HG02840 (cell line): ENCODE measurements around the gene PRR5L.

Experiments used
- ATAC-seq: cut with Tn5 transposase; IDR thresholded peaks from one replicate; pipeline ENCODE4 v1.9.1; 2021; ENCODE audit warnings: mild to moderate bottlenecking, moderate library complexity, moderate number of reproducible peaks; ENCODE audit not compliant: unreplicated experiment, low FRiP score

PRR5L gene

DNA sequence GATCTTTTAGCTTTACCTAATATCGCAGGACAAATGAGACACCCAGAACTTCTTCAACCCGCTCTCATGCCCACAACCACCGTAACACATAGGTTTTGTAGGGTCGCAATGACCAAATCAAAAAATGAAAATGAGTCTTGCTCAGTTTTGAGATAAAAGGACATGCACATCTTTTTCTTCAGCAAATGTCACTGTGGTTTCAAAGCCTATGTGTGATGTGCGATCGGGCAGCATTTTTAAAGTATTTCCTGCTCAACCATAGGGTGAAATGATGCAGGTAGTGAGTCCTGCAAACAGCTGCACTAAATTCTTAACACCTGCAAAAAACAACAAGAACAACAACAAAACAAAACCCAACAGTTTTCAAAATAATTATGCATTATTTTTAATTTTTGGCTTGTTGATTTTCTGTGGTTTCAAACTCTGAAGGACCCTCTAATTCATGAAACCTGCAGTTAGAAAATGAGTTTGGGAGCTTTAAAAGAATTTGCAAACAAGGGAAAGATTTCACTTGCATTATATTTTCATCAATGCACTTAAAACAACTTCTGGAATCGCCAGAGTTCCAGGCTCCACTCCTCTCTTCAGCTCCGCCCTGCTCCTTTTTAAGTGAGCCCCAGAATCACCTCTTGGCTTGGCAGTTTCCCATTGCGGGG is 79.4 kb downstream of the PRR5L start:
- no peak for ATAC-seq

DNA sequence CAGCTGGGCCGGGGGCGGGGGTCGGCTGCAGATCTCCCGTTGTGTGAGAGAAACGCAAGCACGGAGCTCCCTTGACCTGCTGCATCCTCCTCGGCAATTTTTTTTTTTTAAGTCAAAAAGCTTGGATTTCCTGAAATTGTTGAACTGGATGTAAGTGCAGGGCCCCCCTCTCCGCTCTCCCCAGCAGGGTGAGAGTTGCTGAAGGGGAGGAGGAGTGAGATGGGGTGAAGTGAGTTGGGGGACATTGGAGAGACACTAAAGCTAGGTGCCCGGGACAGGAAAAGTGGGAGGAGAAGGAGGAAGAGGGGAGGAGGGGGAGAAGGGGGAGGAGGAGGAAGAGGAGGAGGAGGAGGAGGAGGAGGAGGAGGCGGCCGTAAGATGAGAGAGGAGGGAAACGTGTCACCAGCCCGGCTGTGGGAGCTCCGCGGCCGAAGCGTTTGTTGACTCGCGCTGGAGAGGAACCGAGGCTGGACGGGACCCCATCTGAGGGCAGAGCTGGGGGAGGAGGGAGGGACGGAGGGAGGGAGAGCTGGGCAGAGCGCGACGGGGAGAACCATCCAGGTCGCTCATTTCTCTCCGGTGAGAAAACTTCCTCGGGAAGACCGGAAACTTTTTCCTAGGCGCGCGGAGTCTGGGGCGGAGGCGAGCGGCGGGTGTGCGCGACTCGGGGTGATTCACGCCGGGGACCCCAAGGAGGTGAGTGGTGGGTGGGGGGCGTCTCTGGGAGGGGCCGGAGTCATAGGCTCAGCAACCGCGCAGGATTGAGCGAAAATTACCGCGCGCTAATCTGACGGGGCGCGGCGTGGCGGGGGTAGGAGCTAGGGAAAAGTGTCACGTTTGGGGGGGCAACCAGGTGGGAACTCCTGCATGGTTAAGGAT is 80.2 kb downstream of the PRR5L start:
- no peak for ATAC-seq

DNA sequence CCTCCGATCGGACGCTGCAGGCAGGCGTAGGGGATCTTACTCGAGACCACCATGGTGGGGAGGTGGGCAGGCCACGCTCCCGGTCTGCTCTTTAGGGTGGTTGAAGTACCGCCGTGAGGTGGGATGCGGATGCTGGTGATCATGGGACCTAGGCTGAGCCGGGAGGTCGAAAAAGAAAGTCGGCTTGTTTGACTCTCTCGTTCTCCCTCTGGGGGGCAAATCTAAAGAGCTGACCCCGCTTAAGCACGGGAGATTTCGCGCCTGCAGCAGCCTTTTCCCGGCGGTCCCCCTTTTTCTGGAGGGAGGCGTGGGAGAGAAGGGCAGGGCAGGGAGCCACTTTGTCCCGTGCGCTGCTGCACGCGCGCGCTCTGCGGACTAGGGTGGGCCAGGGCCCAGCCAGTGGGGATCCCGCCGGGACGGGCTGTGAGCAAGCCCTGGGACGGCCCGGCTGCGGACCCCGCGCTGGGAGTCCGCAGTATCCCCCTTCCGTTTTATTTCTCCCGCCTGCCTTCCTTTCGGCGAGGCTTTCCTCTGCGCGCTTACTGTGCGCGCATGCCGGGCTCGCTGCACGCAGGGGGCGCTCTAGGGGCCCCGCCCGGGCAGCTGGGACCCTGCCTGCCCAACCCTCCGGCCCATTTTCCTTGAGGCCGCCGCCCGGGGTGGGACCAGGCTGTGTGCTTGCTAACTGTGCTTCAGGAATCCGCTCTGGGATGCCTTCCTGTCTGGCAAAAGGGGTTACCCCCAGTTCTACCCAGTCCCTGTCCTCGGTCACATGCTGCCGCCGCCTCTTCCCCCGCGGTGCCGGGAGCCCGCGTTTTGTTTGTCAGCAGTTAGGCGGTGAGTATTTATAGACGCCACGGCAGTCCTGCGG is 81.0 kb downstream of the PRR5L start:
- ATAC-seq: no peak

DNA sequence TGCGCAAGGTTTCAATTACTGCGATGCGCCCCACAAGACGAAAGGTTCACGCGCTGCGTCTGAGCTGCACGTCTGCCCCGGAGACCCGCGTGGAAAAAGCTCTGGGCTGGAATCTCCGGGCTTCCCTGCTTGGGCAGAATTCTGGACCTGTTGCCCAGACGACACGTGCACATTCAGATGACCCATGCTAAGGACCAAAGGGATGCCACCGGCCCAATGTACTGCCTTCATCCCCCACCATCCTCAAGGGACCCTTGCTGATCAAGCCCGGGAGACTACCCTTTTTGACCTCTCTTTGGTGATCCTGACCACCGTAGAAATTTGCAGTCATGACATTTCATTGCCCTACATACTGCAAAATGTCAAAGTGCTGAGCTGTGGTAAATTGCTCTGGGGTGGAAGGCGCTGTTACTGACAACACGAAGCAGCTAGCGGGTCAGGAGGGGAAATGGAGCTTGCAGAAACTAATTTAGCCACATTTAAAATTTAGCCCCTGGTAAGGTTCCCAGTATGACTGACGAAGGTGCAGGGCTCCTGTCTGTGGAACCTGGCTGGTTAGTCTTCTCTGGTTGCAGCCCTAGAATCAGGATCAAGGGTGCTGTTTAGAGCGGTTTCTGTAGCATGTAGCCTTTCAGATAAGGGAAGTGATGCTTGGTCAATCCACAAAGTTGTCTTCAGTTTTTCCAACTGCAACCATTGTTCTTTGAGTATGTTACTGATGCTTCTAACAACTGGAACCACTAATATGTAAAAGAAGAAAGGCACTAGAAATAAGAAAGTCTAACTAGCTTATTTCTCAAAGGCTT is 81.9 kb downstream of the PRR5L start:
- ATAC-seq: no peak

DNA sequence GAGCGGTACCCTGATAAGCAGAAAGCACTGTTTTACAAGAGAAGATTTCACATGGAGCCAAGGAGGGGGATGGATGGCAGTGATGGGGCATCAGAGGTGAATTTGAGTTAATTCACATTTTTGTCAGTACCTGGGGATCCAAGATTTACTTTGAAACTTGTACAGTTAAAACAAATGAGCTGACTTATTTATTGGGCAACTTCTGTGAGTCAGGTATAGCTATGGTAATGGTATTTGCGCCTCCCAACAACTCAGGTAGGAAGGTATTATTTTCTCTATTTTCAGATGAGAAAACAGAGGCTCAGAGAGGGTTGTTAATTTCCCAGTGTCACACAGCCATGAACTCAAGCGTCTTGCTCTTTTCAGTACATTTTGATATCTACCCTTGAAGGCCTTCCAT is 83.6 kb downstream of the PRR5L start:
- ATAC-seq: no peak

DNA sequence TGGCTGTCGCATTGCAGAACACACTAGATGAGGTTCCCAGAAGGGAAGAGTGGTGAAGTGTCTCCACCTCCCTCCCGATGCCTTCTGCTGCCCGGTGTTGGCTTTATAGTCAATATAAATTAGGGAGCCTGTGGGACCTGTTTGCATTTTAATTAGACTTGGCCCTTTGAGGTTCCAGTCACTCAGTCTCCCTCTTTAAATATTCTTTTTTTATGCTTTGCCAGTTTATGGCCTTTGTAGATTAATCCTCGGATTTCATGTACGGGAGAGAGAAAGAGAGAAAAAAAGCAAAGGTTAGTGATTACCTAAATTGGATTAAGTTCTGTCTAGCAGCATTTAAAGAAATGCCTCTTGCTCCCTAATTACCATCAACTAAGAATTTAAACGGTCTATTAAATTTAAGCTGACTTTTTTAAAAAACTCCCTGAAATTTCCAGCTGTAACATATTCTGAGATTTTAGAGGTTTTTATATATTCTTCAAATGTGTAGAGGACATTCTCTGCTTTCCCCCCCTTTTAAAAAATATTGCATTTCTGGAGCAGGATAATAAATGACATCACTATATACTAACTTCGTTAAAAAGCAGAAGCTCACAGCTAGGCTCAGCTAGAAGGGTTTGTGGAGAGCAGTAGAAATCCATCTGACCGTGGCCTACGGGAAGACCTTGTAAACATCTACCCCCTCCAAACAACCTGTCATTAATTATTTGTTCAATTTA is 84.4 kb downstream of the PRR5L start:
- no peak for ATAC-seq

- no peak for ATAC-seq
Measured at GRCh38 chr11:36381015-36381360, 84.9 kb downstream of the PRR5L start.

DNA sequence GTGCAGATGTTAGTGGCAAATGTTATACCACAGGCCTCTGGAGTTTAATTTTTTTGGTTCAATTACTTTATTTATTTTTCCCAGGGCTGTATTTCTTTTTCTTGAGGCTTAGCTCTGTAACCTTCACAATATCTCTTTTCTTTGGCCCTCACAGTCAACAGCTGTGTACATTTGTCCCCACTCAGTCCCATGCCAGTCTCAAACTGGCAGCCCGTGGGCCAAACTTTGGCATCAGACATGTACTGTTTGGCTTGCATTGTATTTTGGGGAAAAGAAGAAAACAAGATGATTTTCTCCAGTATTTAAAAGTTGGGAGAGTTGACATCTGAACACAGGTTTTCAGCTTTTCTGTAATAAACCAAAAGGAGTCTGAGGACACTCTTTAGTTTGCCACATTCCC is 87.1 kb downstream of the PRR5L start:
- ATAC-seq: no peak

- no peak for ATAC-seq
Measured at GRCh38 chr11:36385121-36385970, 89.3 kb downstream of the PRR5L start.

- no peak for ATAC-seq
Measured at GRCh38 chr11:36386411-36386810, 90.3 kb downstream of the PRR5L start.

- no peak for ATAC-seq
Measured at GRCh38 chr11:36388071-36388470, 92.0 kb downstream of the PRR5L start.

- no peak for ATAC-seq
Measured at GRCh38 chr11:36388951-36389350, 92.9 kb downstream of the PRR5L start.

DNA sequence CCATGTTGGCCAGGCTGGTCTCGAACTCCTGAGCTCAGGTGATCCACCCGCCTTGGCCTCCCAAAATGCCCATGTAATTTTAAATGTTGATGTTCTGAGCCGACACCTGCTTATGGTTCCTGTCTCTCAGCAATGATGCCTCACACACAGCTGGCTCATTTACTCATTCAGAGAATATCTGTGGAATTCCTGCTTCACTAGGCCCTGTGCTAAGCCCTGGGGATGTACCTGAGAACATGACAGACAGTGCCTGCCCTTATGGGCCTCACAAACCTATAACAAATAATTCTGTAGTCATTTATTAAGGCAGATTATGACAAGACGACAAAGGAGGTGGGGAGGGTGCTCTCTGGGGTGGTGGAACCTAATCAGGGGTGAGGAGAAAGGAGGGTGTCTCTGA is 93.7 kb downstream of the PRR5L start:
- no peak for ATAC-seq

DNA sequence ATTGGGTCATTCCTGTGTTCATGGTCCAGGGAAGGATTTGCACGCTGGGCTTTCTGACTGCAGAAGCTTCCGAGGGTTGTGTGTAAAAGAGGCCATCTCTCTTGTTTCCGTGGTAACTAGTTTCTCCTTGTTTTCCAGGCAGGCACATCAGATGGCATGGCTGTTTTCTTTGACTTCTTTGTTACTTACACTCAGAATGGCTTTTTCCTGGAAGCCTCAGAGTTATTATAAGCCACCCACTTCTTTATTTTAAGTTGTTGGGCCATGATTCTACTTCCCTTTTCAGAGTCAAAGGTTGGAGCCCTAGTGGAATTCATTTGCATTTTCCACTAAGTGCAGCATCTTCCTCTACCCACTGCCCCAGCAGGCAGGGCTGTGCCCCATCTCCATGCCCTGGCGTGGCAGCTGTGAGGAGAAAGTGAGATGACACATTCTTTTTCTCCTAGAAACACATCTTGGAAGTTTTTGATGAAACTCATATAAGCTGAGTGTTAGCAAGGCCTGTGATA is 94.9 kb downstream of the PRR5L start:
- no peak for ATAC-seq

DNA sequence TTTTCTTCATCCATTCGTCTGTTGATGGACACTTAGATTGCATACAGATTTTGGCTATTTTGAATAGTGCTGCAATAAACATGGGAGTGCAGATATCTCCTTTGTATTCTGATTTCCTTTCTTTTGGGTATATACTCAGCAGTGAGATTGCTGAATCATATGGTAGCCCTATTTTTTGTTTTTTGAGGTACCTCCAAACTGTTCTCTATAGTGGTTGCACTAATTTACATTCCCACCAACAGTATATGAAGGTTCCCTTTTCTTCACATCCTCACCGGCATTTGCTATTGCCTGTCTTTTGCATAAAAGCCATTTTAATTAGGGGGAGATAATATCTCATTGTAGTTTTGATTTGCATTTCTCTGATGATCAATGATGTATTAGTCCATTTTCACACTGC is 96.1 kb downstream of the PRR5L start:
- no peak for ATAC-seq

DNA sequence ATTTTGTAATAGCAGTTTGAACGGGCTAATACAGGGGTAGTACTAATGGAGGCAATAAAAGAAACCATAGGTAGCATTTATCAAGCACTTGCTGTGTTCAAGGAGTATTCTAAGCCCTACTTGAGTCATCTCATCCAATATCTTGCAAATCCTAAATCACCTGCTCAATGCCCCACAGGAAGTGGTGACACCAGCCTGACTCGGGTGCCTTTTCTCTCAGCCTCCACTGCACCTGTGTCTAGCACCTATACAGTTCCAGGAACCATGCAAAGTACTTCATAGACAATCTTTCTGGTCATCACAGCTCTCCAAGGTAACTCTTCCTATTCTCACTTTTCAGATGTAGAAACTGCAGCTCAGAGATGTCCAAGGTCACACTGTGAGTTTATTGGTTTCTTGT is 98.0 kb downstream of the PRR5L start:
- ATAC-seq: no peak

DNA sequence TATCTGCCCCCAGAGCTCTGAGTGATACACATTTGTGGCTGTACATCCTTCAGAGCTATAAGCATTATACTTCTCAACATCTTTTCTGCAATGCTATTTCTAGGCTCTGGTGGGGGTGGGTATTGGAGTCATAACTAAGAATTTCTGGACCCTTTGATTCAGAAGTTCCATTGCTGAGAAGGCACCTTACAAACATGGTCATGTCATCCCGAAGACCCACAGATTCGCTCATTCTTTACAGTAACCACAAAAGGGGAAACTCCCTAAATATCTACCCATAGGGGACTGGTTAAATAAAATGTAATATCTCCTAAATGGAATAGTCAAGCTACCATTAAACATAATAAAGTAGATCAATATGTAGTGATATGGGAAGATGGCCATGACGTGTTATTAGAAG is 98.8 kb downstream of the PRR5L start:
- no peak for ATAC-seq

DNA sequence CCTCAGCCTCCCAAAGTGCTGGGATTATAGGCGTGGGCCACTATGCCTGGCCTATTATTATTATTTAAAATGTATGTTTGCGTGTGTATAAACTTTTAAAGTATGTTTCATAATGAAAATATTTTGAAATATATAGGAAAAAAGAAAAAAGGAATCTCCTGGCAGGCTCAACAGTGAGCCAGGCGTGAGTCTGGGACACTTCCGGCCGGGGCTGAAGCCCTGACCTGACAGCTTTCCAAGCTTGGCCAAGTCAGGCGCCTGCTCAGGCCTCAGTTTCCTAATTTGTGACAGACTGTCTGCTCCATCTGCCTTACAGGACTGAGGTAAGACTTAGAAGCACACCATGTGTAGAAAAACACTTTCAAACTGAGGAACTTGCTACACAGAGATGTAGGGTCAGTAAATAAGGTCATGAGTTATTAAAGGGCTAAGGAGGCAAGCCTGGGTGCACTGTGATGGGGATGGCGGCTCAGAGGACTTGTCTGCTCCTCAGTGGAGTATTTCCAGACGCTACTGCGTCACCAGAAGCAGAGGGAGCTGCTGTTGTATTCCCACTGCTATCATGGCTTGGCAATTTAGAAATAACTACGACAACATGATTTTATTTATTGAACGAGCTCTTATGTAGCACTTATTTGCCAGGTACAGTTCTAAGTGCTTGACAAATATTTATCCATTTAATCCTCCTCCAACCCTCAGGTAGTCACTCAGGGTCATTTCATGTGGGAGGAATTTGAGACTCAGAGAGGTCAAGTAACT is 100.1 kb downstream of the PRR5L start:
- no peak for ATAC-seq
